ENCODE measurements around the gene CHD5.

DNA sequence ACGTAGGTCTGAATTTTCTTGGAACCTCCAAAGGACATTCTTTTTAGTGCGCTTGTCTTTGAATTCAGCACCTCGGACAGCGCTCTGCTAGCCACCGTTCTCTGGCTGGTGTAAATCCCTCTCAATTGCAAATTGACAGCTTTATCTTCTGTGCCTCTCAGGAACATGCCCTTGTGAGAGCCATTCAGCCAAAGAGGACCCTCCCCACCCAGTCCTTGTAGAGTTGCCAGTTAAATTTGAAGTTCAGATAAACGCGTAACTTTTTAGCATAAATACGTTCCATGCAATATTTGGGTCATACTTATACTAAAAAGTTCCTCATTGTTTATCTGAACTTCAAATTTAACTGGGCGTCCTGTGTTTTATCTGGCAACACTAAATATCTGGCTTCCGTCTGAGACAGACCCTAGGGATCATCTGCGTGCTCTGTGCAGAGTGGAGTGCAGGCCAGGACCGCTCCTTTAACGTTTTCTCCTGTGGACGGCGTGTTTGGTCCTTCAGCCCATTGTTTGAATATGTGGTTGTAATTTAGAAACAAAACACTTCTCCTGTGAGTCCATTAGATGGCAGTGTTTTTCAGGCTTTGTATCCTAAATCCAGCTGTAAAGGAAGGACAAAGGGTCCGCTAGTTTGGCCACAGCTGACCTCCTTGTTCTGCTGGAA, 127.4 kb downstream of the CHD5 start:
- TF ChIP-seq, protein P1, sequence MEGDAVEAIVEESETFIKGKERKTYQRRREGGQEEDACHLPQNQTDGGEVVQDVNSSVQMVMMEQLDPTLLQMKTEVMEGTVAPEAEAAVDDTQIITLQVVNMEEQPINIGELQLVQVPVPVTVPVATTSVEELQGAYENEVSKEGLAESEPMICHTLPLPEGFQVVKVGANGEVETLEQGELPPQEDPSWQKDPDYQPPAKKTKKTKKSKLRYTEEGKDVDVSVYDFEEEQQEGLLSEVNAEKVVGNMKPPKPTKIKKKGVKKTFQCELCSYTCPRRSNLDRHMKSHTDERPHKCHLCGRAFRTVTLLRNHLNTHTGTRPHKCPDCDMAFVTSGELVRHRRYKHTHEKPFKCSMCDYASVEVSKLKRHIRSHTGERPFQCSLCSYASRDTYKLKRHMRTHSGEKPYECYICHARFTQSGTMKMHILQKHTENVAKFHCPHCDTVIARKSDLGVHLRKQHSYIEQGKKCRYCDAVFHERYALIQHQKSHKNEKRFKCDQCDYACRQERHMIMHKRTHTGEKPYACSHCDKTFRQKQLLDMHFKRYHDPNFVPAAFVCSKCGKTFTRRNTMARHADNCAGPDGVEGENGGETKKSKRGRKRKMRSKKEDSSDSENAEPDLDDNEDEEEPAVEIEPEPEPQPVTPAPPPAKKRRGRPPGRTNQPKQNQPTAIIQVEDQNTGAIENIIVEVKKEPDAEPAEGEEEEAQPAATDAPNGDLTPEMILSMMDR (IDR thresholded peaks at IDR 0.05), result peak; percentile 22 to 42 (median 30)
- no peak for TF ChIP-seq POLR2A (IDR thresholded peaks at IDR 0.05)
